ENCODE measurements around the gene MAP4K4.

DNA sequence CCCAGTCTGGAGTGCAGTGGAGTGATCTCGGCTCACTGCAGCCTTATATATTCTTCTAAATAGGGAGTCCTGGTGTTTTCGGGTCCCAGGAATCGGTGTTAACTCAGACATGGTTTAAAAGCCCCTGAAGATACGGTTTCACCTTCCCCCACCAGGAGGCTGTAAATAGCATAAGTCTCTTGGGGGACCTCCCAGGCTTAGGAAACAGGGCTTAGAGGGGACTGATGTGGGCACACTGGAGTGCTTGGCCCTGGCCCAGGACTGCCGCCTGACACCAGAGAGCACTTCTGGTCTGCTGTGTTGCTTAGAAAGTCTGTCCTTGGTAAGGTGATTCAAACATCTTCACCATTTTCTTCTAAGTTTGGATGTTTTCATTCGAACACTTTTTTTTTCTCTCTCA, 39.7 kb upstream of the MAP4K4 start:
- TF ChIP-seq, protein P1, sequence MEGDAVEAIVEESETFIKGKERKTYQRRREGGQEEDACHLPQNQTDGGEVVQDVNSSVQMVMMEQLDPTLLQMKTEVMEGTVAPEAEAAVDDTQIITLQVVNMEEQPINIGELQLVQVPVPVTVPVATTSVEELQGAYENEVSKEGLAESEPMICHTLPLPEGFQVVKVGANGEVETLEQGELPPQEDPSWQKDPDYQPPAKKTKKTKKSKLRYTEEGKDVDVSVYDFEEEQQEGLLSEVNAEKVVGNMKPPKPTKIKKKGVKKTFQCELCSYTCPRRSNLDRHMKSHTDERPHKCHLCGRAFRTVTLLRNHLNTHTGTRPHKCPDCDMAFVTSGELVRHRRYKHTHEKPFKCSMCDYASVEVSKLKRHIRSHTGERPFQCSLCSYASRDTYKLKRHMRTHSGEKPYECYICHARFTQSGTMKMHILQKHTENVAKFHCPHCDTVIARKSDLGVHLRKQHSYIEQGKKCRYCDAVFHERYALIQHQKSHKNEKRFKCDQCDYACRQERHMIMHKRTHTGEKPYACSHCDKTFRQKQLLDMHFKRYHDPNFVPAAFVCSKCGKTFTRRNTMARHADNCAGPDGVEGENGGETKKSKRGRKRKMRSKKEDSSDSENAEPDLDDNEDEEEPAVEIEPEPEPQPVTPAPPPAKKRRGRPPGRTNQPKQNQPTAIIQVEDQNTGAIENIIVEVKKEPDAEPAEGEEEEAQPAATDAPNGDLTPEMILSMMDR (IDR thresholded peaks at IDR 0.05; ENCODE audit: low read depth, low read length), result no peak
- no peak for TF ChIP-seq EZH2phosphoT487 (IDR thresholded peaks at IDR 0.05; ENCODE audit: low read depth)
